GM19372 (cell line): Measurements from ENCODE around the gene REM2.

ENCODE experiments used
- ATAC-seq: cut with Tn5 transposase; IDR thresholded peaks from one replicate; pipeline ENCODE4 v1.9.1; 2021; ENCODE audit warnings: mild to moderate bottlenecking, low read depth, moderate library complexity; ENCODE audit not compliant: unreplicated experiment

The REM2 gene

GRCh38 chr14:22883173-22883976 is at the start of gene REM2:
REM2 (plus strand) TSS chr14:22883222; CDS start chr14:22883288, 66 bp downstream.
- ATAC-seq, result no peak

- no peak for ATAC-seq
Observed at GRCh38 chr14:22835505-22835904, 47.5 kb upstream of the REM2 start.

- ATAC-seq, result no peak
Observed at GRCh38 chr14:22836301-22837113, 46.5 kb upstream of the REM2 start, which contains the start of gene MMP14. MMP14 (plus strand) TSS chr14:22836585; CDS start chr14:22836818, 233 bp downstream.

GRCh38 chr14:22837114-22837749 is 45.8 kb upstream of the REM2 start:
- ATAC-seq, result no peak

GRCh38 chr14:22837750-22838538 is 45.1 kb upstream of the REM2 start:
- no peak for ATAC-seq

GRCh38 chr14:22838631-22839041 is 44.4 kb upstream of the REM2 start:
- no peak for ATAC-seq

GRCh38 chr14:22839159-22839779 is 43.8 kb upstream of the REM2 start:
- ATAC-seq, result no peak

GRCh38 chr14:22841311-22841710 is 41.7 kb upstream of the REM2 start:
- no peak for ATAC-seq

GRCh38 chr14:22841769-22842168 is 41.3 kb upstream of the REM2 start:
- no peak for ATAC-seq

GRCh38 chr14:22842211-22843122 is 40.6 kb upstream of the REM2 start:
- no peak for ATAC-seq

GRCh38 chr14:22843123-22843925 is 39.7 kb upstream of the REM2 start:
- ATAC-seq, result no peak

GRCh38 chr14:22844221-22845102 is 38.6 kb upstream of the REM2 start:
- ATAC-seq, result no peak

- no peak for ATAC-seq
Observed at GRCh38 chr14:22845103-22845394, 38.0 kb upstream of the REM2 start.

- no peak for ATAC-seq
Observed at GRCh38 chr14:22845821-22846625, 37.0 kb upstream of the REM2 start.

GRCh38 chr14:22846811-22847307 is 36.2 kb upstream of the REM2 start:
- no peak for ATAC-seq

GRCh38 chr14:22847661-22848341 is 35.2 kb upstream of the REM2 start:
- ATAC-seq, result no peak
